GM08714 (cell line): Measurements from ENCODE around the gene ZNF500.

ENCODE experiments used
- H3K4me3 ChIP-seq: fragments of 200-500 bp; sonication (Bioruptor generic); 2 replicates; pipeline ENCODE4 v1.5.1; 2014; ENCODE audit warnings: mild to moderate bottlenecking, low read length, inconsistent platforms
- ZNF274 ChIP-seq: IDR thresholded peaks from 2 replicates; pipeline ENCODE4 v1.6.1; 2012; ENCODE audit warnings: mild to moderate bottlenecking, low read depth, low read length

ZNF500 gene

DNA sequence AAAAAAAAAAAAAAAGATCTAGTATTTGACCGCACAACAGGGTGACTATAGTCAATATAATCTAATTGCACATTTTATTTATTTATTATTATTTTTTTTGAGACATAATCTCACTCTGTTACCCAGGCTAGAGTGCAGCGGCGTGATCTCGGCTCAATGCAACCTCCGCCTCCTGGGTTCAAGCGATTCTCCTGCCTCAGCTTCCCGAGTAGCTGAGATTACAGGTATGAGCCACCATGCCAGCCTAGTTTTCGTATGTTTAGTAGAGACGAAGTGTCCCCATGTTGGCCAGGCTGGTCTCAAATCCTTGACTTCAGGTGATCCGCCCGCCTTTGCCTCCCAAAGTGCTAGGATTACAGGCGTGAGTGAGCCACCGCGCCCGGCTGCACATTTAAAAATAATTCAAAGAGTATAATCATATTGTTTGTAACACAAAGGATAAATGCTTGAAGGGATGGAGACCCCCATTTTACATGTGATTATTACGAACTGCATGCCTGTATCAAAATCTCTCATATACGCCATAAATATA is 33.7 kb downstream of the ZNF500 start:
- TF ChIP-seq ZNF274: no peak
- peak overlapping the region; percentile 94 for H3K4me3 ChIP-seq

- no peak for TF ChIP-seq ZNF274
- H3K4me3 ChIP-seq: no peak overlapping the region
These were observed 37.1 kb downstream of the ZNF500 start for GRCh38 chr16:4729876-4730275.

DNA sequence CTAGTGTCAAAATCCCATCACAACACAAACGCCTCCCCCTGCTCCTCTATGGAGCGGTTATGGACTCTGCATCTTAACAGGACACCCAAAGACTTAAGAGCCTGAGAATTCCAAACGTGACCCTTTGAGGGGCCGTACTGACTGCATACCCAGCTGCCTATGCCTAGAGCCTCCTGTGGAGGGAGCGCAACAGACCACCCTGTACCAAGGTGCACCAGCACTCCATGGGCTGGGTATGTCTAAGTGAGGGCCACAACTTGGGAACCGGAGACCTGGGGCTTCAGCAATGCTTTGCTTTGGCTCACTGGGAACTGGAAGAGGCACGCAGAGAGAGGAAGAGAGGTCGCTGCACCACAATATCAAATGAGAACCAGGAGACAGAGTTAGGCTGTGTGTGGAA is 38.3 kb downstream of the ZNF500 start:
- no peak overlapping the region for H3K4me3 ChIP-seq
- TF ChIP-seq ZNF274: no peak

- H3K4me3 ChIP-seq: no peak overlapping the region
- TF ChIP-seq ZNF274: no peak
These were observed 40.3 kb downstream of the ZNF500 start for GRCh38 chr16:4726616-4727015.

- H3K4me3 ChIP-seq: no peak overlapping the region
- TF ChIP-seq ZNF274: no peak
These were observed 42.2 kb downstream of the ZNF500 start for GRCh38 chr16:4724661-4725270.

DNA sequence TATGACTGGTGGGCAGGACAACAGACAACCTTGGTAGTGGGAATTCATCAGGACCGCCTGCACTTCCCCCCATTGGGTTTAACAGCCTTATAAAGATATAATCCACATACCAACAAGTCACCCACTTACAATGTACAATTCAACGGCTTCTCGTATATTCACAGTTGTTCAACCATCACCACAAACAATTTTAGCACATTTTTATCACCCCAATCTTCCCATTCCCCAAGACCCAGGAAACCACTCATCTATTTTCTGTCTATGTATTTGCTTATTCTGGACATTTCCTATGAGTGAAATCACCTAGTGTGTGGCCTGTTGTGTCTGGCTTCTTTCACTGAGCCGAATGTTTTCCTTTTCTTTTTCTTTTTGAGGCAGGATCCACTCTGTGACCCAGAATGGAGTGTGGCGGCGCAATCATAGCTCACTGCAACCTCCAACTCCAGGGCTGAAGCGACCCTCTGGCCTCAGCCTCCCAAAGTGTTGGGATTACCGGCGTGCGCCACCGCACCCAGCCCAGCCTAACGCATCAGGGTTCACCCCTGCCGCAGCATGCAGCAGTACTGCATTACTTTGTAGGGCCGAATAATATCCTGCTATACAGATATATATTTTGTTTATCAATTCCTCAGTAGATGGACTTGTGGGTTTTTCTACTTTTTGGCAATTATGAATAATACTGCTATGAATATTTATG is 43.7 kb downstream of the ZNF500 start:
- H3K4me3 ChIP-seq: no peak overlapping the region
- TF ChIP-seq ZNF274: no peak

GRCh38 chr16:4718466-4718865 is 48.5 kb downstream of the ZNF500 start:
- H3K4me3 ChIP-seq: no peak overlapping the region
- no peak for TF ChIP-seq ZNF274

GRCh38 chr16:4714996-4715395 is 52.0 kb downstream of the ZNF500 start:
- H3K4me3 ChIP-seq: no peak overlapping the region
- TF ChIP-seq ZNF274: no peak

DNA sequence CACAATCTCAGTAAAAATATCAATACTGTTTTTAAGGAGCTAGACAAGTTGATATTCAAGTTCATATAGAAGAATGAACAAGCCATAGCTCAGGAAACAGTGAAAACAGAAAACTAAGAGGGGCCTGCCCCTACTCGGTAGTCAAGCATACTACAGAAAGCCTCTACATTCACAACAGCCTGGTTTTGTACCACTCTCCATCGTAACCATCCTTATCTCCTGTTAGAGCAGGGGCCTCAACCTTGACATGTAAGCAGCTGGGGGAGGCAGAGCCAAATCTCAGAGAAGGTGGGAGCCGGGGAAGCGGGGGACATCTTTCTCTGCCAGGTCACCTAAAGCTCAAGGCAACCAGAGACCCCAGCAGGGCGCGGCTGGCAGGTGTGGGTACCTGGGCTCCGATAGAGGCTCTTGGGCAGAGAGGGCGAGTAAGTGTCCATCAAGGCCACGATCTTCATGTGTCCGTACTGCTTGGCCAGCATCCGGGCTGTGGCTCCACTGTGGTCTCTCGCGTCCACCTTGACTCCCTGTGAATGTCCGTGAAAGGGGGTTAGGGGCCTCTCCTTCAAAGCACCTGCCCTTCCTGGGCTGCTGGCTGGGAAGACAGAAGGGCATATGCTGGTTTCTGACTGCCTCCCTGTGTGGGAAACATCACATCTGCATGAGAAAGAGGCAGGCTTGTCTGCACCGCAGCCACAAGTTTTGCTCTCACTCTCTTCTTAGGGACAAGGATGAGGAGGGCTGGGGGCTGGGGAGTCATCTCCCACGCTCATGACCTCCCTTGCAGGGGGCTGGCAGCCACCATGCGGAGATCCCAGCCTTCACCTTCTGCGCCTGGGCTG is 53.1 kb downstream of the ZNF500 start:
- no peak for TF ChIP-seq ZNF274
- no peak overlapping the region for H3K4me3 ChIP-seq

GRCh38 chr16:4709481-4709880 is 57.5 kb downstream of the ZNF500 start:
- TF ChIP-seq ZNF274: no peak
- no peak overlapping the region for H3K4me3 ChIP-seq

DNA sequence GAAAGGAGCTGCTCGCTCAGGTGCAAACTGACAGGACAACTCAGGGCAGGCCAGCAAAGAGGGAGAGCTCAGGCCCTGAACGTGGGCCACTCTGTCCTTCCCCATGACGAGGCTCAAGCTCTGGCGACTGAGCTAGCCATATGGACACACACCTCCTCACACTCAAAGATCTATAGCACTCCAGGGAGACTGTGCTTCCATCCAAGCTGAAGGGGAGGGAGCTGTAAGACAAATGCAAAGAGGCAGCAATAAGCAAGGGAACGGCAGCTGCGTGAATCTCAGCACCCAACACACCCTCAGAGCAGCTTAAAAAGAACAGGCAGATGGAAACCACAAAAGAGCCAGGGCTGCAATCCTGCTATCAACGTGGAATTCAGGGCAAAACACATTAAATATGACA is 60.1 kb downstream of the ZNF500 start:
- TF ChIP-seq ZNF274: no peak
- H3K4me3 ChIP-seq: no peak overlapping the region

DNA sequence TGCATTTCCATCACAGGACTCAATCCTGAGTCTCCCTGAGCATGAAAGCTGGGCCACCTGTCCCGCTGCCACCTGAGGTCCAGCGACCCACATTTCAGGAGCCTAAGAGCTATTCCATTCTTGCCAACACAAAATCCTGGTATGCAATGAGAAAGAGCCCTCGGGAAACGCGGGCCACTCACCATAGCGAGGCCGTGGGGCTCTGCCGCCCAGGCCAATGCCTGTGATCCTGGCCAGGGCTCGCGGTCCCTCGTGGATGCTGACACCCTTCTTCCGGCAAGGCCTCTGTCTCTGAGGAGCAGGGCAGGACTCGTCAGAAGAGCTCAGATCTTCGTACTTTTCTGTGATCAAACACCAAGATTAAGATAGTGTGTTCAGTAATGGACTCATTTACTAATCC is 62.0 kb downstream of the ZNF500 start:
- H3K4me3 ChIP-seq: no peak overlapping the region
- TF ChIP-seq ZNF274: no peak

- TF ChIP-seq ZNF274: no peak
- no peak overlapping the region for H3K4me3 ChIP-seq
These were observed 62.5 kb downstream of the ZNF500 start for GRCh38 chr16:4704491-4704890.

GRCh38 chr16:4703906-4704305 is 63.1 kb downstream of the ZNF500 start:
- H3K4me3 ChIP-seq: no peak overlapping the region
- no peak for TF ChIP-seq ZNF274

DNA sequence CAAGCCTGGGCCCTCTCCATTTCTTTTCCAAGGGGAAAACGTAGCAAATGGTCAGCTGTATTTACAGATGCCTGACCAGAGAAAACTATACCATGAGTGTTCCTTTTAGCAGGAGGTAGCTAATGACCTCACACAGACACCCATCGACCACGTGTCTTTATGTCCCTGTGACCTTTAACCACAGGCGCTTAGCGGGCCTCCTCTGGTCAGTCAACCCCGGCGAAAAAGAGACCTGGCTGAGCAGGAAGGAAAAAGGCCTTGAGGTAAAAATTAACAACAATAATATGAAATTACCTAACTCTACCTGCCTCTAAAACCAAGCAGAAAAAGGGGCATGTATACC is 64.5 kb downstream of the ZNF500 start:
- no peak overlapping the region for H3K4me3 ChIP-seq
- no peak for TF ChIP-seq ZNF274
